Astrocyte (in vitro differentiated cells and primary cell): Measurements from ENCODE around the gene ENOX1. TPM values are rescaled to one million over a fixed set of nuclear protein-coding genes. Genes with fewer than 3 reads are reported as not detected.

Experiments
- DNase-seq: peaks from one replicate; pipeline ENCODE4 v3.0.0-alpha.2; 2010; ENCODE audit warnings: low read depth
- FAIRE-seq: peaks from 2 replicates; lab custom pipeline; 2011; peaks lifted over from hg19 to GRCh38; lab: Jason Lieb, UNC
- H2AFZ ChIP-seq: 2 replicates; pipeline ENCODE4 v1.6.0; 2012; ENCODE audit warnings: low read depth, low read length, inconsistent platforms
- H3K27ac ChIP-seq: 2 replicates; pipeline ENCODE4 v1.5.1; 2011; ENCODE audit warnings: low read depth, low read length, inconsistent platforms
- H3K27me3 ChIP-seq: 2 replicates; pipeline ENCODE4 v1.6.0; 2011; ENCODE audit warnings: low read length, inconsistent platforms; ENCODE audit not compliant: insufficient read depth
- H3K36me3 ChIP-seq: 2 replicates; pipeline ENCODE4 v1.5.1; 2011; ENCODE audit warnings: low read length, inconsistent platforms; ENCODE audit not compliant: insufficient read depth
- H3K4me1 ChIP-seq: 2 replicates; pipeline ENCODE4 v1.5.1; 2011; ENCODE audit warnings: low read length, inconsistent platforms; ENCODE audit not compliant: insufficient read depth
- H3K4me2 ChIP-seq: 2 replicates; pipeline ENCODE4 v1.6.0; 2012; ENCODE audit warnings: low read length, inconsistent platforms
- H3K4me3 ChIP-seq: 2 replicates; pipeline ENCODE4 v1.5.1; 2011; ENCODE audit warnings: low read depth, mild to moderate bottlenecking, low read length, inconsistent platforms; ENCODE audit not compliant: insufficient read depth
- H3K79me2 ChIP-seq: 2 replicates; pipeline ENCODE4 v1.6.0; 2012; ENCODE audit warnings: mild to moderate bottlenecking, low read length, inconsistent platforms; ENCODE audit not compliant: insufficient read depth
- H3K9ac ChIP-seq: 2 replicates; pipeline ENCODE4 v1.6.0; 2012; ENCODE audit warnings: mild to moderate bottlenecking, low read length, inconsistent platforms
- H3K9me3 ChIP-seq: 2 replicates; pipeline ENCODE4 v1.5.1; 2012; ENCODE audit warnings: low read depth, mild to moderate bottlenecking, low read length, inconsistent platforms; ENCODE audit not compliant: insufficient read depth
- H4K20me1 ChIP-seq: 2 replicates; pipeline ENCODE4 v1.6.0; 2012; ENCODE audit warnings: low read length, inconsistent platforms; ENCODE audit not compliant: insufficient read depth
- H3K27ac Mint-ChIP-seq: one replicate; pipeline ENCODE4 v1.8.0; 2021; ENCODE audit warnings: mild to moderate bottlenecking, mixed read lengths; ENCODE audit not compliant: unreplicated experiment
- H3K27me3 Mint-ChIP-seq: one replicate; pipeline ENCODE4 v1.8.0; 2021; ENCODE audit warnings: low read depth, mixed read lengths; ENCODE audit not compliant: unreplicated experiment
- H3K36me3 Mint-ChIP-seq: one replicate; pipeline ENCODE4 v1.8.0; 2021; ENCODE audit warnings: low read depth, mixed read lengths; ENCODE audit not compliant: unreplicated experiment
- H3K4me1 Mint-ChIP-seq: one replicate; pipeline ENCODE4 v1.8.0; 2021; ENCODE audit warnings: low read depth, mixed read lengths; ENCODE audit not compliant: unreplicated experiment
- H3K4me3 Mint-ChIP-seq: one replicate; pipeline ENCODE4 v1.8.0; 2021; ENCODE audit warnings: mild to moderate bottlenecking, moderate library complexity, mixed read lengths; ENCODE audit not compliant: unreplicated experiment
- H3K9me3 Mint-ChIP-seq: one replicate; pipeline ENCODE4 v1.8.0; 2021; ENCODE audit warnings: mild to moderate bottlenecking, mixed read lengths; ENCODE audit not compliant: unreplicated experiment
- CTCF ChIP-seq: IDR thresholded peaks from 2 replicates; pipeline ENCODE4 v1.5.1; 2011; ENCODE audit warnings: low read depth, mild to moderate bottlenecking, inconsistent platforms, low read length, moderate library complexity; ENCODE audit not compliant: insufficient read depth
- EZH2 ChIP-seq: IDR thresholded peaks from 2 replicates; pipeline ENCODE4 v1.6.1; 2012; ENCODE audit warnings: mild to moderate bottlenecking, low read length, inconsistent platforms; ENCODE audit not compliant: insufficient read depth
- total RNA-seq: library from RNA; stranded (reverse); gene quantifications from 2 replicates; pipeline ENCODE4 v1.2.1, GENCODE V29; 2021

ENOX1 gene
- total RNA-seq, 1 donor from 2014 or later: 2.3 TPM

DNA sequence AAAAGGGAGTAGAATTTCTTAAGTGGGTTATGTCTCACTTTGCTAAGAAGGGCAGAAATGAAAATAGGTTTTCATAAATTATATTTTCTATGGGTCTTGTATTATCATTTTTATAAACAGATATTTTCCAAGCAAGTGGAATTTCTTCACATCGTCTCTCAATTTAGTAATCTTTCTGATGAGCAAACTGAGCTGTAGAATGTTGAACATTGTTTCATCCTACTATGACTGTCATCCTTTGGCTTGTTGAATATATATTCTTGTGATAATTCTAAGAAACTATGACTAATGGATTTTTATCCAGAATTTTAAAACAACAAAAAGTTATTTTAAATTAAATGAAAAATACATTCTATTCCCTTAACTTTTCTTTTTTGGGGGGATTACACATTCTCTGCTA lies 313.8 kb downstream of the ENOX1 start:
- Histone ChIP-seq H3K4me1 (no peaks in the 10 kb centered on the region), H4K20me1 (no peaks in the 10 kb centered on the region), H3K27ac (no peak overlapping the region), H3K9me3 (no peaks in the 10 kb centered on the region), H3K4me3 (no peak overlapping the region), H3K9ac (no peak overlapping the region), H2AFZ (no peak overlapping the region), H3K36me3 (no peaks in the 10 kb centered on the region), H3K79me2 (no peaks in the 10 kb centered on the region), H3K4me2 (no peak overlapping the region), H3K27me3 (no peaks in the 10 kb centered on the region)
- no peak overlapping the region for H3K4me3 Mint-ChIP-seq
- no peak for DNase-seq
- H3K36me3 Mint-ChIP-seq: no peaks in the 10 kb centered on the region
- no peak for FAIRE-seq
- peaks cover 2% of the 10 kb centered on the region for H3K4me1 Mint-ChIP-seq
- H3K27ac Mint-ChIP-seq: no peak overlapping the region
- H3K27me3 Mint-ChIP-seq: no peaks in the 10 kb centered on the region
- TF ChIP-seq EZH2 (no peak), CTCF (no peak)
- H3K9me3 Mint-ChIP-seq: no peaks in the 10 kb centered on the region

GRCh38 chr13:43472339-43472738 lies 314.4 kb downstream of the ENOX1 start:
- Histone ChIP-seq H3K9me3 (no peaks in the 10 kb centered on the region), H4K20me1 (no peaks in the 10 kb centered on the region), H3K4me2 (no peak overlapping the region), H3K79me2 (no peaks in the 10 kb centered on the region), H3K36me3 (no peaks in the 10 kb centered on the region), H3K4me1 (no peaks in the 10 kb centered on the region), H3K4me3 (no peak overlapping the region), H2AFZ (no peak overlapping the region), H3K27me3 (no peaks in the 10 kb centered on the region), H3K27ac (no peak overlapping the region), H3K9ac (no peak overlapping the region)
- H3K9me3 Mint-ChIP-seq: no peaks in the 10 kb centered on the region
- H3K27ac Mint-ChIP-seq: no peak overlapping the region
- no peaks in the 10 kb centered on the region for H3K36me3 Mint-ChIP-seq
- DNase-seq (no peak), FAIRE-seq (no peak)
- TF ChIP-seq EZH2: no peak
- no peak for TF ChIP-seq CTCF
- H3K4me3 Mint-ChIP-seq: no peak overlapping the region
- H3K4me1 Mint-ChIP-seq: peaks cover 2% of the 10 kb centered on the region
- no peaks in the 10 kb centered on the region for H3K27me3 Mint-ChIP-seq

- Histone ChIP-seq H3K4me2 (no peak overlapping the region), H4K20me1 (no peaks in the 10 kb centered on the region), H3K27me3 (no peaks in the 10 kb centered on the region), H3K27ac (no peak overlapping the region), H3K4me1 (no peaks in the 10 kb centered on the region), H2AFZ (no peak overlapping the region), H3K79me2 (no peaks in the 10 kb centered on the region), H3K4me3 (no peak overlapping the region), H3K9me3 (no peaks in the 10 kb centered on the region), H3K9ac (no peak overlapping the region), H3K36me3 (no peaks in the 10 kb centered on the region)
- H3K27ac Mint-ChIP-seq: no peak overlapping the region
- H3K27me3 Mint-ChIP-seq: no peaks in the 10 kb centered on the region
- no peak for FAIRE-seq
- no peaks in the 10 kb centered on the region for H3K9me3 Mint-ChIP-seq
- TF ChIP-seq CTCF (no peak), EZH2 (no peak)
- H3K4me1 Mint-ChIP-seq: peaks cover 2% of the 10 kb centered on the region
- DNase-seq: no peak
- H3K4me3 Mint-ChIP-seq: no peak overlapping the region
- no peaks in the 10 kb centered on the region for H3K36me3 Mint-ChIP-seq
Observed at GRCh38 chr13:43470610-43471009, 316.2 kb downstream of the ENOX1 start.
